IgD-negative memory B cell (primary cell): ENCODE measurements around the gene GLIS1. TPM values are rescaled to one million over a fixed set of nuclear protein-coding genes. Genes with fewer than 3 reads are reported as not detected.

Experiments used
- H3K27ac Mint-ChIP-seq, 3 donors: one replicate each; pipeline ENCODE4 v1.8.0; 2020 to 2022; ENCODE audit warnings: mild to moderate bottlenecking in 3 of 3, mixed read lengths in 3 of 3, moderate library complexity in 1 of 3
- H3K27me3 Mint-ChIP-seq: one replicate; pipeline ENCODE4 v1.8.0; 2021; ENCODE audit warnings: mixed read lengths
- H3K36me3 Mint-ChIP-seq: one replicate; pipeline ENCODE4 v1.8.0; 2020; ENCODE audit warnings: mild to moderate bottlenecking, mixed read lengths
- H3K4me1 Mint-ChIP-seq, 3 donors: one replicate each; pipeline ENCODE4 v1.8.0; 2020 to 2022; ENCODE audit warnings: mixed read lengths in 3 of 3, mild to moderate bottlenecking in 1 of 3
- H3K4me3 Mint-ChIP-seq, 4 donors: one replicate each; pipeline ENCODE4 v1.8.0; 2020 to 2022; ENCODE audit warnings: mild to moderate bottlenecking in 4 of 4, mixed read lengths in 4 of 4, moderate library complexity in 3 of 4
- H3K9me3 Mint-ChIP-seq, 3 donors: one replicate each; pipeline ENCODE4 v1.8.0; 2020 to 2021; ENCODE audit warnings: mixed read lengths in 3 of 3, mild to moderate bottlenecking in 1 of 3
- polyA plus RNA-seq: library from polyadenylated mRNA; unstranded; fragments of 300-500 nt; fragmentation: Illumina TruSeq; gene quantifications from one replicate; pipeline ENCODE4 v1.2.3, GENCODE V29; 2021

GLIS1 gene
- polyA plus RNA-seq, 1 donor from 2014 or later, result not detected

GRCh38 chr1:53484705-53485477, 254.1 kb downstream of the GLIS1 start:
- H3K9me3 Mint-ChIP-seq, result no peaks in the 10 kb centered on the region
- no peak overlapping the region for H3K4me3 Mint-ChIP-seq
- H3K4me1 Mint-ChIP-seq, result peaks cover 0 to 7% (median 0%) of the 10 kb centered on the region in 3 donors
- no peaks in the 10 kb centered on the region for H3K36me3 Mint-ChIP-seq
- H3K27ac Mint-ChIP-seq, result no peak overlapping the region
- peaks cover 9% of the 10 kb centered on the region for H3K27me3 Mint-ChIP-seq

- peaks cover 9% of the 10 kb centered on the region for H3K27me3 Mint-ChIP-seq
- H3K27ac Mint-ChIP-seq, result no peak overlapping the region
- H3K9me3 Mint-ChIP-seq, result no peaks in the 10 kb centered on the region
- H3K4me3 Mint-ChIP-seq, result no peak overlapping the region
- peaks cover 0 to 7% (median 0%) of the 10 kb centered on the region in 3 donors for H3K4me1 Mint-ChIP-seq
- H3K36me3 Mint-ChIP-seq, result no peaks in the 10 kb centered on the region
These were observed 255.3 kb downstream of the GLIS1 start for GRCh38 chr1:53483656-53484055.

GRCh38 chr1:53483170-53483569, 255.8 kb downstream of the GLIS1 start:
- no peaks in the 10 kb centered on the region for H3K9me3 Mint-ChIP-seq
- no peak overlapping the region for H3K27ac Mint-ChIP-seq
- no peak overlapping the region for H3K4me3 Mint-ChIP-seq
- no peaks in the 10 kb centered on the region for H3K36me3 Mint-ChIP-seq
- H3K27me3 Mint-ChIP-seq, result peaks cover 9% of the 10 kb centered on the region
- peaks cover 0 to 7% (median 0%) of the 10 kb centered on the region in 3 donors for H3K4me1 Mint-ChIP-seq

GRCh38 chr1:53482441-53483153, 256.4 kb downstream of the GLIS1 start:
- Mint-ChIP-seq H3K9me3 (no peaks in the 10 kb centered on the region), H3K27me3 (peaks cover 9% of the 10 kb centered on the region), H3K4me3 (no peak overlapping the region), H3K4me1 (peaks cover 0 to 7% (median 0%) of the 10 kb centered on the region in 3 donors), H3K27ac (no peak overlapping the region), H3K36me3 (no peaks in the 10 kb centered on the region)

GRCh38 chr1:53481456-53481855, 257.5 kb downstream of the GLIS1 start:
- peaks cover 0 to 7% (median 0%) of the 10 kb centered on the region in 3 donors for H3K4me1 Mint-ChIP-seq
- peak overlapping the region in 1 of 4 donors; percentile 12 for H3K4me3 Mint-ChIP-seq
- H3K36me3 Mint-ChIP-seq, result no peaks in the 10 kb centered on the region
- no peak overlapping the region for H3K27ac Mint-ChIP-seq
- H3K9me3 Mint-ChIP-seq, result no peaks in the 10 kb centered on the region
- peaks cover 15% of the 10 kb centered on the region for H3K27me3 Mint-ChIP-seq

GRCh38 chr1:53480678-53481077, 258.3 kb downstream of the GLIS1 start:
- Mint-ChIP-seq H3K4me3 (no peak overlapping the region), H3K9me3 (no peaks in the 10 kb centered on the region), H3K27me3 (peaks cover 17% of the 10 kb centered on the region), H3K36me3 (no peaks in the 10 kb centered on the region), H3K4me1 (peaks cover 0 to 7% (median 0%) of the 10 kb centered on the region in 3 donors), H3K27ac (no peak overlapping the region)

- Mint-ChIP-seq H3K4me1 (no peaks in the 10 kb centered on the region), H3K4me3 (no peak overlapping the region), H3K27me3 (peaks cover 12% of the 10 kb centered on the region), H3K36me3 (no peaks in the 10 kb centered on the region), H3K27ac (no peak overlapping the region), H3K9me3 (no peaks in the 10 kb centered on the region)
These were observed 260.5 kb downstream of the GLIS1 start for GRCh38 chr1:53478502-53478818.

- no peak overlapping the region for H3K4me3 Mint-ChIP-seq
- H3K9me3 Mint-ChIP-seq, result no peaks in the 10 kb centered on the region
- H3K36me3 Mint-ChIP-seq, result no peaks in the 10 kb centered on the region
- H3K4me1 Mint-ChIP-seq, result no peaks in the 10 kb centered on the region
- peaks cover 12% of the 10 kb centered on the region for H3K27me3 Mint-ChIP-seq
- no peak overlapping the region for H3K27ac Mint-ChIP-seq
These were observed 261.1 kb downstream of the GLIS1 start for GRCh38 chr1:53477651-53478501.

- no peaks in the 10 kb centered on the region for H3K36me3 Mint-ChIP-seq
- H3K27ac Mint-ChIP-seq, result no peak overlapping the region
- H3K27me3 Mint-ChIP-seq, result peaks cover 12% of the 10 kb centered on the region
- no peak overlapping the region for H3K4me3 Mint-ChIP-seq
- H3K9me3 Mint-ChIP-seq, result no peaks in the 10 kb centered on the region
- no peaks in the 10 kb centered on the region for H3K4me1 Mint-ChIP-seq
These were observed 262.4 kb downstream of the GLIS1 start for GRCh38 chr1:53476579-53476978.

- Mint-ChIP-seq H3K9me3 (no peaks in the 10 kb centered on the region), H3K27me3 (peaks cover 10% of the 10 kb centered on the region), H3K27ac (no peak overlapping the region), H3K4me3 (no peak overlapping the region), H3K36me3 (no peaks in the 10 kb centered on the region), H3K4me1 (no peaks in the 10 kb centered on the region)
These were observed 263.3 kb downstream of the GLIS1 start for GRCh38 chr1:53475664-53476063.

- H3K4me3 Mint-ChIP-seq, result peak overlapping the region in 1 of 4 donors; percentile 66
- peaks cover 11% of the 10 kb centered on the region for H3K27me3 Mint-ChIP-seq
- no peaks in the 10 kb centered on the region for H3K36me3 Mint-ChIP-seq
- H3K27ac Mint-ChIP-seq, result no peak overlapping the region
- no peaks in the 10 kb centered on the region for H3K9me3 Mint-ChIP-seq
- H3K4me1 Mint-ChIP-seq, result no peaks in the 10 kb centered on the region
These were observed 265.5 kb downstream of the GLIS1 start for GRCh38 chr1:53473463-53473862.

GRCh38 chr1:53471000-53471399, 268.0 kb downstream of the GLIS1 start:
- H3K4me1 Mint-ChIP-seq, result peaks cover 0 to 3% (median 2%) of the 10 kb centered on the region in 3 donors
- H3K9me3 Mint-ChIP-seq, result no peaks in the 10 kb centered on the region
- H3K36me3 Mint-ChIP-seq, result no peaks in the 10 kb centered on the region
- no peak overlapping the region for H3K4me3 Mint-ChIP-seq
- no peak overlapping the region for H3K27ac Mint-ChIP-seq
- peaks cover 3% of the 10 kb centered on the region for H3K27me3 Mint-ChIP-seq

GRCh38 chr1:53470584-53470983, 268.4 kb downstream of the GLIS1 start:
- Mint-ChIP-seq H3K4me3 (no peak overlapping the region), H3K4me1 (peaks cover 0 to 3% (median 2%) of the 10 kb centered on the region in 3 donors), H3K36me3 (no peaks in the 10 kb centered on the region), H3K27ac (no peak overlapping the region), H3K27me3 (peaks cover 3% of the 10 kb centered on the region), H3K9me3 (no peaks in the 10 kb centered on the region)

GRCh38 chr1:53470155-53470554, 268.8 kb downstream of the GLIS1 start:
- Mint-ChIP-seq H3K4me1 (peaks cover 0 to 3% (median 2%) of the 10 kb centered on the region in 3 donors), H3K9me3 (no peaks in the 10 kb centered on the region), H3K4me3 (no peak overlapping the region), H3K36me3 (no peaks in the 10 kb centered on the region), H3K27me3 (peaks cover 3% of the 10 kb centered on the region), H3K27ac (no peak overlapping the region)

GRCh38 chr1:53469373-53469772, 269.6 kb downstream of the GLIS1 start:
- Mint-ChIP-seq H3K36me3 (no peaks in the 10 kb centered on the region), H3K4me1 (peaks cover 0 to 3% (median 2%) of the 10 kb centered on the region in 3 donors), H3K27ac (no peak overlapping the region), H3K27me3 (peaks cover 3% of the 10 kb centered on the region), H3K9me3 (no peaks in the 10 kb centered on the region), H3K4me3 (no peak overlapping the region)
